OCI-LY3 (cell line): Measurements from ENCODE around the gene SEPTIN12.
A peak's percentile ranks its signal among the peaks of the same experiment; 100 is the strongest.

ENCODE experiments used
- H2AFZ ChIP-seq: fragments of 200-600, 300-600 bp; shearing (Covaris generic); 2 replicates; pipeline ENCODE4 v1.6.0; 2014; ENCODE audit warnings: antibody characterized with exemption, low read depth, low read length
- H3K27ac ChIP-seq: fragments of 200-600, 300-600 bp; sonication (generic); 2 replicates; pipeline ENCODE4 v1.5.1; 2014; ENCODE audit warnings: mild to moderate bottlenecking, low read length, moderate library complexity, mixed read lengths
- H3K27me3 ChIP-seq: fragments of 200-600, 300-600 bp; sonication (generic); 2 replicates; pipeline ENCODE4 v1.6.1; 2014; ENCODE audit warnings: low read depth, low read length, mixed read lengths
- H3K36me3 ChIP-seq: fragments of 200-600, 300-600 bp; sonication (generic); replicated peaks from 2 replicates; pipeline ENCODE3; 2014; ENCODE audit warnings: low read depth, low read length, mixed read lengths
- H3K4me1 ChIP-seq: fragments of 300-600, 200-600 bp; sonication (generic); 2 replicates; pipeline ENCODE4 v1.6.1; 2014; ENCODE audit warnings: low read length, mixed read lengths
- H3K4me2 ChIP-seq: fragments of 200-600, 300-600 bp; sonication (generic); 2 replicates; pipeline ENCODE4 v1.6.1; 2014; ENCODE audit warnings: low read length, mixed read lengths
- H3K4me3 ChIP-seq: fragments of 300-600, 200-600 bp; sonication (generic); 2 replicates; pipeline ENCODE4 v1.5.1; 2014; ENCODE audit warnings: antibody characterized with exemption, mild to moderate bottlenecking, low read length, moderate library complexity
- H3K79me2 ChIP-seq: fragments of 300-600, 200-600 bp; shearing (Covaris generic); 2 replicates; pipeline ENCODE4 v1.6.1; 2014; ENCODE audit warnings: mild to moderate bottlenecking, low read length, mixed read lengths
- H3K9ac ChIP-seq: fragments of 300-600, 200-600 bp; shearing (Covaris generic); 2 replicates; pipeline ENCODE4 v1.6.0; 2014; ENCODE audit warnings: mild to moderate bottlenecking, low read length, moderate library complexity
- H3K9me3 ChIP-seq: fragments of 200-600, 300-600 bp; shearing (Covaris generic); 2 replicates; pipeline ENCODE4 v1.6.1; 2014; ENCODE audit warnings: low read length, mixed read lengths; ENCODE audit not compliant: insufficient read depth
- H4K20me1 ChIP-seq: fragments of 200-600, 300-600 bp; sonication (generic); 2 replicates; pipeline ENCODE4 v1.6.1; 2016; ENCODE audit warnings: low read length, mixed read lengths; ENCODE audit not compliant: insufficient read depth
- CTCF ChIP-seq: fragments of 200-600, 300-600 bp; sonication (generic); IDR thresholded peaks from 2 replicates; pipeline ENCODE4 v1.5.1; 2014; ENCODE audit warnings: antibody characterized with exemption, low read length, low read depth
- EZH2phosphoT487 ChIP-seq: fragments of 200-600 bp; shearing (Covaris generic); IDR thresholded peaks from 2 replicates; pipeline ENCODE4 v1.6.1; 2018; ENCODE audit warnings: antibody characterized with exemption, mixed run types, low read depth

Gene SEPTIN12

GRCh38 chr16:4803401-4803844 is 15.3 kb upstream of the SEPTIN12 start:
- peak overlapping the region; percentile 79 for H3K27ac ChIP-seq
- no peaks in the 10 kb centered on the region for H3K27me3 ChIP-seq
- H2AFZ ChIP-seq = no peak overlapping the region
- H3K9ac ChIP-seq = peak overlapping the region; percentile 58
- H4K20me1 ChIP-seq = no peaks in the 10 kb centered on the region
- H3K4me3 ChIP-seq = peak overlapping the region; percentile 85
- peak overlapping the region; percentile 67 for H3K4me2 ChIP-seq
- no peaks in the 10 kb centered on the region for H3K79me2 ChIP-seq
- H3K4me1 ChIP-seq = peaks cover 17% of the 10 kb centered on the region
- H3K36me3 ChIP-seq = peaks cover 8% of the 10 kb centered on the region
- TF ChIP-seq EZH2phosphoT487 (no peak), CTCF (no peak)
- no peaks in the 10 kb centered on the region for H3K9me3 ChIP-seq

- Histone ChIP-seq H3K9ac (peak overlapping the region; percentile 58), H3K4me1 (peaks cover 17% of the 10 kb centered on the region), H3K9me3 (no peaks in the 10 kb centered on the region), H3K36me3 (peaks cover 8% of the 10 kb centered on the region), H3K4me2 (peak overlapping the region; percentile 96), H3K79me2 (no peaks in the 10 kb centered on the region), H3K27ac (peak overlapping the region; percentile 79), H3K4me3 (peak overlapping the region; percentile 85), H3K27me3 (no peaks in the 10 kb centered on the region), H2AFZ (peak overlapping the region; percentile 53; the same call in 1 of the 2 replicates), H4K20me1 (no peaks in the 10 kb centered on the region)
- no peak for TF ChIP-seq CTCF
- no peak for TF ChIP-seq EZH2phosphoT487
These were observed 14.6 kb upstream of the SEPTIN12 start for GRCh38 chr16:4802659-4803287.

- Histone ChIP-seq H3K4me3 (peak within 1 kb of the TSS; percentile 85), H3K79me2 (no peaks in the 10 kb centered on the region), H3K27me3 (no peaks in the 10 kb centered on the region), H3K4me1 (peaks cover 17% of the 10 kb centered on the region), H3K36me3 (peaks cover 2% of the 10 kb centered on the region), H4K20me1 (no peaks in the 10 kb centered on the region), H3K27ac (peak within 1 kb of the TSS; percentile 79), H3K9ac (peak within 1 kb of the TSS; percentile 69), H3K4me2 (peak within 1 kb of the TSS; percentile 96), H2AFZ (peak within 1 kb of the TSS; percentile 83), H3K9me3 (no peaks in the 10 kb centered on the region)
- TF ChIP-seq EZH2phosphoT487 = no peak
- no peak for TF ChIP-seq CTCF
These were observed 14.0 kb upstream of the SEPTIN12 start, which contains the start of gene ROGDI for GRCh38 chr16:4801962-4802658. TSS of gene ROGDI (minus strand) at chr16:4802633. CDS start at chr16:4802571, 62 bp downstream.
